ENCODE measurements around the gene ADGRL3.

- TF ChIP-seq CTCF (IDR thresholded peaks at IDR 0.05) = no peak
- no peak for TF ChIP-seq POLR2A (IDR thresholded peaks at IDR 0.05)
Measured at GRCh38 chr4:61446941-61447340, 246.8 kb downstream of the ADGRL3 start.

Measured in thyroid gland (tissue), 4 donors.